K562 (cell line): ENCODE results near the gene ZNF549.
"Not testable (repeated sequence)": the region's sequence is repeated elsewhere in the genome, so short reads cannot be mapped to it uniquely, and the experiment has no call there.

Experiments used
- MAX ChIP-seq: sonication (generic); formaldehyde crosslinking; IDR thresholded peaks from 2 replicates; pipeline ENCODE4 v1.9.0; 2022; ENCODE audit warnings: mild to moderate bottlenecking, missing genetic modification reagents
- SIN3B ChIP-seq: fragments of 450-650 bp; IDR thresholded peaks from 2 replicates; pipeline ENCODE4 v1.6.1; 2017; ENCODE audit warnings: low read depth, mild to moderate bottlenecking, moderate library complexity

- not testable (repeated sequence) for TF ChIP-seq SIN3B, MAX
Observed at GRCh38 chr19:57518021-57518420, 9.1 kb upstream of the ZNF549 start.
